HG03354 (cell line): ENCODE measurements around the gene HADHA.
A peak's percentile ranks its signal among the peaks of the same experiment; 100 is the strongest.
"Not testable (repeated sequence)": the region's sequence is repeated elsewhere in the genome, so short reads cannot be mapped to it uniquely, and the experiment has no call there.

Experiments
- ATAC-seq: cut with Tn5 transposase; IDR thresholded peaks from one replicate; pipeline ENCODE4 v1.9.1; 2021; ENCODE audit warnings: mild to moderate bottlenecking; ENCODE audit not compliant: unreplicated experiment, poor library complexity, severe bottlenecking

Gene HADHA

DNA sequence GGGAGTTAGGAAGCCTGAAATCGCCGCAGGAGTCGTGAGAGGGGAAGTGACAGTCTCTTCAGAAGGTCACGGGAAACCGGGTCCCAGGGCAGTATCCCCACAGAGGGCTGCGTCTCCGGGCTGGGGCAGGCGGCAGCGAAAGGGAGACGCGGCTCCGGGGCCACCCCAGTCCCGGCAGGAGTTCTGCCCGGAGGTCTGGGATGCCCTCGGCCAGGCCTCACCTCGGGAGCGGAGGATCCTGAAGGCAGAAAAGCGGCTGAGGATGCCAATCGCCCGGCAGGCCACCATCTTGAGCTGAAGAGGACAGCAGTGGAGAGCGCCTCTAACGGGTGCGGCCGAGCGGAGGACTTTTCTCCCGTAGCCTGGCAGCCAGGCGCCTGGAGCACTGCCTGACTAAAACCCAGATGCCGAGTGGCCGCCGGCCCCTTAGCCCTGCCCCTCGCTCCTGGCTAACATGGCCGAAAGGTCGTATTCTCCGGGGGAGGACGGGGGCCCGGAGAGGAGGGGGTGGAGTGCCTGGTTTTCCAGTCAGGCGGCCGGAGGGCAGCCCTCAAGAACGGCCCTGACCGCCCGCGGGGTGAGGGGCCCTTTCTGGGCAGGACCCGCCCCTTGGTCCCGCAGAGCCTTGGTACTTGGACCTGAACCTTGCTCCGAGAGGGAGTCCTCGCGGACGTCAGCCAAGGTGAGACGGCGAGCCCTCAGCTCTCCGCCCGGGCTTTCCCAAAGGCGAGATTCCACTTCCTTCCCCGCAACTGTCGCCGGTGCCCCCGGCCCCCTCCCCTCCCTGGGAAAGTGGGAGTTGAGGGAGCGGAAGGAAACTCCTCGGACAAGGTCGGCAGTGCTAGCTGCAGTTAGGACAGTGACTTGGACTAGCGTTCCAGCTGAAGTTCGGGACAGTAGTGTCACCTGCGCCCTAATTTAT lies at the start of gene HADHA, which contains the start of gene HADHB:
HADHA (minus strand) TSS at position 324 of the 922 bp plus-strand sequence; CDS start at position 288, 36 bp downstream.
HADHB (plus strand) TSS at position 631 of the 922 bp plus-strand sequence. CDS start 9,316 bp downstream, outside the sequence.
- ATAC-seq: peak; percentile 75

DNA sequence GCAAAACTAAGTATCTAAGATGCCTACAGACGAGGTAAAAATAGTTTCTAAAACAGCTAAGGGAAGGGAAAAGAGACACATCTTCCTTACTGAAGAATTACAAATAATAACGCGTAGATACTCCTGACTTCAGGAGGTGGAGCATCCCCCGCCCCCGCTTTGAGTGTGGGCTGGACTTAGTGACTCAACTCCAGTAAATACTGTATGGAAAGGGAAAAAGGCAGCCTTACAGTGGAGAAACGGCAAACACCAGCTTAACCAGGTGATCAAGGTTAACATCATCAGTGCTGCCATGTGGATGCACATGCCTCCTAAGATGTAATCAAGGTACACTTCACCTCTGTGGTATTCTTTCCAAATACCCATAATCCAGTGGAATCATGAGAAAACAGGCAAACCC lies 48.2 kb upstream of the HADHA start:
- ATAC-seq: no peak

DNA sequence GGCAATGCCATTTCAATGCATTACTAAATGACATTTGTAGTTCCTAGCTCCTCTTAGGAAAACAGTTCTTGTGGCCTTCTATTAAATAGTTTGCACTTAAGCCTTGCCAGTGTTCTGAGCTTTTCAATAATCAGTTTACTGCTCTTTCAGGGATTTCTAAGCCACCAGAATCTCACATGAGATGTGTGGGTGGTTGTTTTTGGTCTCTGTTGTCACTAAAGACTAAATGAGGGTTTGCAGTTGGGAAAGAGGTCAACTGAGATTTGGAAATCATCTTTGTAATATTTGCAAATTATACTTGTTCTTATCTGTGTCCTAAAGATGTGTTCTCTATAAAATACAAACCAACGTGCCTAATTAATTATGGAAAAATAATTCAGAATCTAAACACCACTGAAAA lies 45.6 kb upstream of the HADHA start:
- ATAC-seq: no peak

DNA sequence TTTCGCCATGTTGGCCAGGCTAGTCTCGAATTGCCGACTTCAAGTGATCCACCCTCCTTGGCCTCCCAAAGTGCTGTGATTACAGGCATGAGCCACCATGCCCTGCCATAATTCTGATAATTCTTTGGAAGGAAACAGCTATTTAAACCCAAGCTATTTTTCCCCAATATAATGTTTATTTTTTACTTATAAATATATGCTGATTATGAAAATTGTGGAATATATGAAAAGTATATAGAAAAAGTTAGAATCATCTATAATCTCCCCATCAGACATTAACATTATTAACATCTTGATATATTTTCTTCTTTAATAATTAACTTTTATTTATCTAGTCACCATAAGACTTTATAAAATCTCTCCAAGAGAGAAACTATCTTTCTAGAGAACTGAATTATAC lies 41.5 kb upstream of the HADHA start:
- no peak for ATAC-seq

DNA sequence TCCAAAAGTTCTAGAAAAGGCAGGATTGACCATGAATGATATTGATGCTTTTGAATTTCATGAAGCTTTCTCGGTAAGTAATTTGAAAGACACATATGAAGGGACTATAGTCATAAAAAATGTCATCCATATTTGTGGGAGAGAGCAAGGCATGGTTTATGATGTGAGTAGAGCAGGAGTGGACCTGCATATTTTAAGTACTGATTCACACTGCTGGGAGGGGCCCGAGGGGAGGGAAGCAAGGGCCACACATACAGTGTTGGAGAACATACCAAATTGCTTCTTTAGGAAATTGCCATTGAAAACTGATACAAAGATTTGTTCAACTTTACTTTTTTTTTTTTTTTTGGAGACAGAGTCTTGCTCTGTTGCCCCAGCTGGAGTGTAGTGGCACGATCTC lies 39.7 kb upstream of the HADHA start:
- ATAC-seq: no peak

DNA sequence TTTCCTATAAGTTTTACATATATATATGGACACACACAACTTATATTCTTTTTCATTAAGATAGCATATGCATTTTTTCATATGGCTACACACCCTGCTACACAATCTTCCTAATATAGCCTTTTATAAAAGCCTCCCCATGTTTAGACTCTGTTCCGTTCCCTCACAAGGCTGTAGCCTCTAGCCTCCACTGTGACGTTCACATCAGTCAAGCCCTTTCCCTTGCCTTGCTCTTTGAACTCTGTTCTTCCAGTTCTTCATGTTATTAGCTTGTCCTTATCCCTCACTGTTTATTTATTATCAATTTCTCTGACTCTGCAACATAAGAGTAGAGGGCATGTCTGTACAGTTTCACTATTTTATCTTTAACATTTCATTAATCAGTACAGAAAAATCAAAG lies 39.2 kb upstream of the HADHA start:
- ATAC-seq: no peak

DNA sequence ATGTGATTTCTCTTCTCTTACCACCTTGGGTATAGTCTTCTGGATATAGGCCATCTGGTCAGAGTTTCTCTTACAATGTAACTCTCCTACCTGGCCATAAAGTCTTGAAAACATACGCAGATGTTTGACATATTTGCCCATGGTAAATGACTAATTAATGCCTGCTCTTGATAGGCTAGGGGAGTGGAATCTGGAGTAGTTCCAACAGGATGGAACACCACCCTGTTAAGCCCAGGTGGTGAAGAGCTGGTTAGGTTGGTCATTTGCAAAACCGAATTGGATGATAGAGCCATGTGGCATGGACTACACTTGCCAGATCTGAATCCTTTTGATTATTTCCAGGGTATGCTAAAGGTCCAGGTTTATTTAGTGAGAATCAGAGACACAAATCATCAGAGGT lies 36.8 kb upstream of the HADHA start:
- no peak for ATAC-seq

DNA sequence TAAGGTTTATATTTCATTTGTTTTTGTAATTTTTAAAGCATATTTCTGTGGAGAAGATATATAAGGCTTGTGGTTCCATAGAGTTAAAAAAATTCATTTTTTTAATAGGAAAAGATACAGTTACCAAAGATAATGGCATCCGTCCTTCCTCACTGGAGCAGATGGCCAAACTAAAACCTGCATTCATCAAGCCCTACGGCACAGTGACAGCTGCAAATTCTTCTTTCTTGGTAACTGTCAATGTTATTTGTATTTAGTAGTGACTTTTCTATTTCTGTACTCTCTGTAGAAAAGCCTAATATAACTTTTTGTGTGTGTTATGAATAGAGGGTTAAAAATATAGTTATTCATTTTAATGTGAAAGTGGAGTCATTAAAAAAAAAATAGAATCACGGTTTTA lies 35.5 kb upstream of the HADHA start:
- no peak for ATAC-seq

DNA sequence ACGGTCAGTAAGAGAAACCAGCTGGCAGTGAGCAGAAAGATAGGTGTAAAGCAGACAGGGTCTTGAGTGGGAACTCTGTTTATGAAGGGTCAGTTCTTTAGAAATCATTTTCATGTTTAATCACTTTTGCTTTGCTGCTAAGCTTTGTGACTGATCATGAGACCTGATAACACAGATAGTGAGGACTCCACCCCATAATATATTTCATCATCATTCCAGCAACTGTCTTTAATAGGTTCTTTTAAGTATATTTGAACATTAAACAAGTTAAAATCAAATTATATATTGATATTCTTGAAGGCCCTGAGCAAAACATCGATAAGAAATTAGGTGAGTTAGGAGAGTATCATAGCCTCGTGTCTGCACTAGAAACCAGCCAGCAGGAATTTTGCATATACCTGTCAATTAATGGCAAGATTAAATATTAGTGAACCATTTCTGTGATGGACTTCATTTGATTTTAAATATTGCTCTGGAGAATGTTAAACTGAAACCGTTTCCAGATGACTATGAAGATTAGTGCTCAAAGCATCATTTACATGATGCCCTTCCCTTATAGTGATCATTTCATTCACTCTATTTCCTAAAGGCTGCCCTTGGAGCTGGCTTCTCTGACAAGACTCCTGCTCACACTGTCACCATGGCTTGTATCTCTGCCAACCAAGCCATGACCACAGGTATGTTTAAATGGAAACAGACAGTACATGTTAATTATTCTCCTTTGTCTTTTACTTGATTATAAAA lies 32.2 kb upstream of the HADHA start:
- no peak for ATAC-seq

DNA sequence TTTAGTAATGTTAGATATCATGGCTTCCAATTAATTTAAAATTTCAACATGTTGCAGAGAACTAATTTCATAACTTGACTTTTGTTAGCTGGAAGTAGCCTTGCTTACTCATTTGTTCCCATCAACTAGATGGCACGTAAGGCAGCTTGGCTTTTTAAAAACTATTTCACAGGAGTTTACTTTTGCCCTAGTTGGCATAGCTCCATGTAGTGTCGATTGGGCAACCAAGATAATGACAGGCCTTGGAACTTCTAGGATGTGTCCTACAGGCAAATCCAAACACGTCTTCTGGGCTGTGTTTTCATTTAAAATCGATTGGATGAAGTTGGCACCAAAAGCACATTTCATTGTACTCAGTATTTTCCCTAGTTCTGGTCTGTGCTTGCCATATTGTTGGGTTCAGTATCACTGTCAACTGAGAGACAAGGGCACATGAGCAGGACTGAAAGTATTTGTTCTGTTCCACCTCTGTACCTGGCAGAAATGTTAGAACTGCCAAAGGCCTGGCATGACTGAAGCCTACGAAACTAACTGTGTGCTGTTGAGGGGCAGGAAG lies 29.7 kb upstream of the HADHA start:
- no peak for ATAC-seq

DNA sequence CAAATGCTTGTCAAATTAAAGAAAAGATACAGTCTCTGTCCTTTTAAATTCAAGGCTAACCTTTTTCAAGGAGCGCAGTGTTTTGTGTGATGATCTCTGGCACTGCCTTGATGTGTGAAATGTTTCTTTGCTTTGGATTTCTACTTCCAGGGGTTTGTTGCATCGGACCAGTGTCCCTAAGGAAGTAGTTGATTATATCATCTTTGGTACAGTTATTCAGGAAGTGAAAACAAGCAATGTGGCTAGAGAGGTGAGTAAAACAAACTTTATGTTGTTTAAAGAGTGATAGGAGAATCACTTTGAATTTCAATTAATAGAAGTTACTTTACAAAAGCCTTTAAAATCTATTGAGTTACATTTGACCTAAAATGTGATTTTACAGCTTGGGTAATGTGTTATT lies 29.1 kb upstream of the HADHA start:
- ATAC-seq: no peak

DNA sequence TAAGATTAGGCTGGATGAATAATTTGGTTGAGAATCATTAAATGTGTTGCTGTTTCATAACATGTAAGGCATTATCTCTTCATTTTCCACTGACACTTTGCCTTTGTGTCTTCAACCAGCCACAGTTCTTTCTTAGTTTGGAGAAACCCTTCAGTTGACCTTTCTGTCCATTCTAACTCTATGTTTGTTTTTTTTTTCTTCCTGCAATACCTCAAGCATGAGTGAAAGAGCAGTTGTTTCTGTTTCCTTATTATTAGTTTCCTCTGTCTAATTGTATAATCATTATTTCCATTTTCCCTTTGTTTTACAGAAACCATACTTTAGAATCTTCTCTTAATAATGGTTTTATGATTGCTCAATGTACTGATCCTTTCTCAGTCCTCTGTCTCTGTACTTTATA lies 25.9 kb upstream of the HADHA start:
- no peak for ATAC-seq

DNA sequence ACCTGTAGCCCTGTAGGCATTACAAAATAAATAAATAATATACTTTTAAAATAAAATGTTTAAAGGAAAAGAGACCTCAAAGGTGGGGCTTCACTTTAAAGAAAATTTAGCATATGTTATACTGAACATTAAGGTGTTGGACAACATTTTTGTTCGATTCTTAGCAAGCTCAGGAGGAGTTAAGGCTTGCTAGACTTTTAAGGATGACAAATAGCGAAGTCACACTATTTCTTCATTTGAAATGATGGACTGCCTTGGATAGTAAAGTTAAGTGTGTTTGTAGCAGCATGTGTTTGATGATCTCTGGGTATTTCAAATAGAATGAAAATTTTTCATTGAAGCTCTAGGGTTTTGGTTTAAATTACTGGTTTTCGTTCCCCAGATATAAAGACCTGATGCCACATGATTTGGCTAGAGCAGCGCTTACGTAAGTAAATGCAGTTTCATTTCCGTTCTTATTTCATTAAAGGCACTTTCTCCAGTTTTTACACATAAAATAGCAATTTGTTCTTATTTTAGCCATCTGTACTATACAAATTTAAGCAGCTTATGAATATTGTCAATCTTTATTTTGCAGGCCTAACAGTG lies 25.2 kb upstream of the HADHA start:
- no peak for ATAC-seq

DNA sequence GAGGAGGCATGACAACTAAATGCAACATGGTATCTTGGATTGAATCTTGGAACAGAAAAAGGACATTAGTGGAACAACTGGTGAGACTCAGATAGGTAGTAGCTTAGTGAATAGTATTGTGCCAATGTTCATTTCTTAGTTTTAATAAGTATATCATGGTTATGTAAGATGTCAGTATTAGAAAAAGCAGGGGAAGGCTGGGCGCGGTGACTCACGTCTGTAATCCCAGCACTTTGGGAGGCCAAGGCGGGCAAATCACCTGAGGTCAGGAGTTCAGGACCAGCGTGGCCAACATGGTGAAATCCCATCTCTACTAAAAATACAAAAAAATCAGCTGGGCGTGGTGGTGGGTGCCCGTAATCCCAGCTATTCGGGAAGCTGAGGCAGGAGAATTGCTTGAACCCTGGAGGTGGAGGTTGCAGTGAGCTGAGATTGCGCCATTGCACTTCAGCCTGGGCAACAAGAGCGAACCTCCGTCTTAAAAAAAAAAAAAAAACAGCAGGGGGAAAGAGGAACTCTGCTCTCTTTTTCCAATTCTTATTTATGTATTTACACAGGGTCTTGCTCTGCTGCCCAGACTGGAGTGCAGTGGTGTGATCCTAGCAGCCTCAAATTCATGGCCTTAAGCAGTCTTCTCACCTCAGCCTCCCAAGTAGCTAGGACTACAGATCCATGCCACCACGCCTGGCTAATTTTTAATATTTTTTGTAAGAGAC lies 24.4 kb upstream of the HADHA start:
- ATAC-seq: not testable (repeated sequence)

DNA sequence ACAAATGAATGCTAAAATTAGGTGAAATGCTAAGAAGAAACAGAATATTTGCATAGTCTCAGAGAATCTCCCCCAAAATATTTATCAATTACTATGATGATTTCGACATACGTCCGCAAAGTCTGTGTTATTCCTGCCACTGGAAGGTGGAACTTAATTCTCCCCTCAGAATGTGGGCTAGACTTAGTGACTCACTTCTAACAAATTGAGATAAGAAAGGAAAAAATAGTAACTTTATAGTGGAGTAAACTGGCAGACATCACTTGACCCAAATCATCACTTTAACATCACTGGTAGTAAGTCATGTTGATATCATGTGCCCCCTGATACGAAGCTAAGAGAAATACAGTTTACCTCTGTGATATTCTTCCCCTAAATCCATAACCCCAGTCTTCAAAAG lies 23.8 kb upstream of the HADHA start:
- ATAC-seq: no peak

DNA sequence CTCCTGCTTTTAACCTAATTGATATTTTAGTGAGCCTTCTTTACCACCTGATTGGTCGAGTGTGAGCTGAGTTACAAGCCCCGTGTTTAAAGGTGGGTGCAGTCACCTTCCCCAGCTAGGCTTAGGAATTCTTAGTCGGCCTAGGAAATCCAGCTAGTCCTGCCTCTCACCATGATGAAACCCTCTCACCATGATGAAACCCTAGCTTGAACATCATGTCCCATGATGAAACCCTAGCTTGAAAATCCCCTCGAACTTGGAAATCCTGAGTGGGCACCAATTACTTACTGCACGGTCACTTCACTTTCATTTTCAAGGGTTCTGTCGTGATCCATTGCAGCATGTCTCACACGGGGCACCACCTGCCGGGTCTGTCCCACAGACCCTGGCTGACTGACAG lies 14.4 kb upstream of the HADHA start:
- not testable (repeated sequence) for ATAC-seq

DNA sequence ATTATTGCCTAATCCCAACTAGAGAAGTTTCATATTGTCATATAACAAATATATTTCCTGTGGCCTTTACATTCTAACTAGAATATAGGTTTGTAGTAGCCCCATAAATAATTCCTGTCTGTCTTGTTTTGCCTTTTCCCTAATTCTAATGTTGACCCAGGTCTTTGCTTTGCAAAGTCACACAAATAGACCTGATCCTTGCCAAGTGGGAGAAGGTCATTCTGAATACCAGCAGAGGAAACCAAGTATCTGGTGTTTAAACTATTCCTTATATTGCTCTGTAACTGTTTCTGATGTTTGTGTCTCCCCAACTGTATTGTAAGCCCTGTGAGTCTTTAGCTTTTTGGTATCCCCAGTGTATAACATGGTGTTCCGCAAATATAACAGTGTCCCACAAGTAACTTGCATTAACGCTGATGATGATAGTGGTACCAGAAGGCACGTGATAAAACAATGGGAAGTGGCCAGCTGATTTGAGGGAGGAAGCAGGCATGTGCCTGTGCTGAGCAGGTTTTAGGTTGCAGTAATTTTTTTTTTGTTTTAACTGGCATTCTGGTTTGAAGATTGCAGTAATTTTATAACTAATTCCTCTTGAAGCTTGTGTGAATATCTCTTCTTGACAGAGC lies 11.4 kb upstream of the HADHA start:
- ATAC-seq: no peak

DNA sequence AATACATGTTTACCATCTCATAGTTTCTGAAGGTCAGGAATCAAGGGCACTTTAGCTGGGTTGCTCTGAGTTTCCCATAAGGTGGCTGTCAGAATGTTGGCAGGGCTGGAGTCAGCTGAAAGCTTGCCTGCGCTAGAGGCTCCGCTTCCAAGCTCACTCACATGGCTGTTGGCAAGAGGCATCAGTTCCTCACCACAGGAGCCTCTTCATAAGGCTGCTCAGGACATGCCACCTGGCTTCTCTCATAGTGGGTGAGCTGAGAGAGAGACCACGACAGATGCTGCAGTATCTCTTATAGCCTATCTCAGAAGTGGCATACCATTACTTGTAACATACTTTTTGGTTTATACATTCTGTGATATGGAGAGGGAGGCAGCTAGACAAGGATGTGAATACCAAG lies 7.5 kb upstream of the HADHA start:
- ATAC-seq: no peak

DNA sequence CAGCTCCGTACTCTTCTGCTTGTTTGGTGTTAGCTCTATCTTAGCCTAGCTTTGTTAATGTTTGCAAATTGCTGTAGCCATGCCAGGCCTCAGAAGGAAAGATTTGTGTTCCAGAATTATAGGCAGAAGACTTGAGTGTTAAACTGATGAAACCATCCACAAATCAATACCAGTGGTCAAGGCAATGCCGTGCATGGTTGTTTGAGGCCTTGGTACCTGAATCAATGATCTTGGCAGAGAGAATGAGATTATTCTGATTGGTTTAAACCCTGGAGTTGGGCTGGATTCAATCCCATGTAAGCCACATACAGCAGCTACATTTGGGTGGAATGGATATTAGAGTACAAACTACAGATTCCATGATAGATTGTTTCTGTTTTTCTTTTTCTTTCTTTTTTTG lies 5.2 kb upstream of the HADHA start:
- no peak for ATAC-seq
